Tibial nerve (tissue), 4 donors: Measurements from ENCODE around the gene CSF1.

Source experiments
- EP300 ChIP-seq, 2 donors: sonication (generic); formaldehyde crosslinking; IDR thresholded peaks; one replicate each; pipeline ENCODE4 v1.6.1; 2017; ENCODE audit warnings: antibody characterized with exemption in 2 of 2, mild to moderate bottlenecking in 1 of 2
- TF ChIP-seq, protein P1 (sequence below), 5 experiments: fragments of 200-600 bp in 3 of 5; fragments of 450-650 bp in 2 of 5; sonication (generic) in 3 of 5; IDR thresholded peaks; one replicate each; pipeline ENCODE4 v1.5.1; 2016 to 2019; ENCODE audit warnings: antibody characterized with exemption in 5 of 5, mild to moderate bottlenecking in 3 of 5, moderate library complexity in 2 of 5

DNA sequence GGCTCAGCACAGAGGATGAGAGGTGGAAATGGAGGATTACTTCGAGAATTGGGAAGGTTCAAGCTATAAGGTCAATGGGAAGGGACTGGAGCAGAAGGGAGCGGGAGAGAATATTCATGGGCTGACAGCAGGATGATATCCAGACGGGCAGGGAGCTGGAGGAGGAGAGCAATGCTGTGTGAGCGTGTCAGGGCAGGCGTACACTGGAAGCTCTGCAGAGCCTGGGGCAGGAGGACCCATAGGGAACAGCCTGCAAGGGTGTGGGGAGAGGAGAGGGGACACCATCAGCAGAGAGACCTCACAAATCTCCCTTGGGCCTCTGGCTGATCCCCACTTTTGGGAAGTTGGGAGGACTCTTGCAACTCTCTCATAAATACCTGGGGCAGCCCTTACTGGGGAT is 13.7 kb downstream of the CSF1 start:
- TF ChIP-seq, protein P1, sequence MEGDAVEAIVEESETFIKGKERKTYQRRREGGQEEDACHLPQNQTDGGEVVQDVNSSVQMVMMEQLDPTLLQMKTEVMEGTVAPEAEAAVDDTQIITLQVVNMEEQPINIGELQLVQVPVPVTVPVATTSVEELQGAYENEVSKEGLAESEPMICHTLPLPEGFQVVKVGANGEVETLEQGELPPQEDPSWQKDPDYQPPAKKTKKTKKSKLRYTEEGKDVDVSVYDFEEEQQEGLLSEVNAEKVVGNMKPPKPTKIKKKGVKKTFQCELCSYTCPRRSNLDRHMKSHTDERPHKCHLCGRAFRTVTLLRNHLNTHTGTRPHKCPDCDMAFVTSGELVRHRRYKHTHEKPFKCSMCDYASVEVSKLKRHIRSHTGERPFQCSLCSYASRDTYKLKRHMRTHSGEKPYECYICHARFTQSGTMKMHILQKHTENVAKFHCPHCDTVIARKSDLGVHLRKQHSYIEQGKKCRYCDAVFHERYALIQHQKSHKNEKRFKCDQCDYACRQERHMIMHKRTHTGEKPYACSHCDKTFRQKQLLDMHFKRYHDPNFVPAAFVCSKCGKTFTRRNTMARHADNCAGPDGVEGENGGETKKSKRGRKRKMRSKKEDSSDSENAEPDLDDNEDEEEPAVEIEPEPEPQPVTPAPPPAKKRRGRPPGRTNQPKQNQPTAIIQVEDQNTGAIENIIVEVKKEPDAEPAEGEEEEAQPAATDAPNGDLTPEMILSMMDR (IDR thresholded peaks at IDR 0.05), result no peak
- TF ChIP-seq EP300 (IDR thresholded peaks at IDR 0.05), result no peak
